Stimulated activated CD8-positive, alpha-beta memory T cell treated with anti-CD3 and anti-CD28 coated beads, Interleukin-4, amount 100 ng/mL, for 48 hours (primary cell): ENCODE measurements around the gene KRTAP10-4.

Experiments
- DNase-seq: peaks from one replicate; pipeline ENCODE4 v3.0.0-alpha.2; 2020

KRTAP10-4 gene

DNA sequence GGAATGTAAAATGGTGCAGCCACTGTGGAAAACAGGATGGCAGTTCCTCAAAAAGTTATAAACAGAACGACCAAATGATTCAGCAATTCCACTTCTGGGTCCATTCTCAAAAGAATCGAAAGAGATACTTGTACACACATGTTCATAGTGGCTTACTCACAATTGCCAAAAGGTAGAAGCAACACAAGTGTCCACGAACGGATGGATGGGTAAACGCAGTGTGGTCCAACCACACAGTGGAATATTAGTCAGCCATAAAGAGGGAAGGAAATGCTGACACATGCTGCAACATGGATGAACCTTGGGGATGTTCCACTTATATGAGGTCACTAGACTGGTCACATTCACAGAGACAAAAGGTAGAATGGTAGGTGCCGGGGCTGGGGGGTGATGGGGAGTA is 38.8 kb upstream of the KRTAP10-4 start:
- DNase-seq = no peak

DNA sequence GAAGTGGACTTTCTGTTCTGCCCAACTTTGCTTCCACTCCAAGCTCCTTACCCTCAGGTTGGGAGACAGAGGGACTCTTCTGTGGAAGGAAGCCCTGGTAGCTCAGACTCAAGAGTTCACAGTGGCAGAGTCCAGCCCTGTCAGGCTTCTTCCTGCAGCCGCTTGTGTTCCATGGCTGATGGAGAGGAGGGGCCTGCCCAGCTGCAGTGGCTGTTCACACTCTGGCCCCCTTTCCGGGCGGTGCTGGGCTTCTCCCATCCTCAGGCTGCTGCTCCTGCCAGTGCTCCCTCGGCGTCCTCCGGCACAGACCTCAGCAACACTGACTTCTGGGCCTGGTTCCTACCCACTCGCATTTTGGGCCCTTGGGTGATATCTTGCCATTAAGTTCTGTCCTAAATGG is 37.6 kb upstream of the KRTAP10-4 start:
- no peak for DNase-seq

DNA sequence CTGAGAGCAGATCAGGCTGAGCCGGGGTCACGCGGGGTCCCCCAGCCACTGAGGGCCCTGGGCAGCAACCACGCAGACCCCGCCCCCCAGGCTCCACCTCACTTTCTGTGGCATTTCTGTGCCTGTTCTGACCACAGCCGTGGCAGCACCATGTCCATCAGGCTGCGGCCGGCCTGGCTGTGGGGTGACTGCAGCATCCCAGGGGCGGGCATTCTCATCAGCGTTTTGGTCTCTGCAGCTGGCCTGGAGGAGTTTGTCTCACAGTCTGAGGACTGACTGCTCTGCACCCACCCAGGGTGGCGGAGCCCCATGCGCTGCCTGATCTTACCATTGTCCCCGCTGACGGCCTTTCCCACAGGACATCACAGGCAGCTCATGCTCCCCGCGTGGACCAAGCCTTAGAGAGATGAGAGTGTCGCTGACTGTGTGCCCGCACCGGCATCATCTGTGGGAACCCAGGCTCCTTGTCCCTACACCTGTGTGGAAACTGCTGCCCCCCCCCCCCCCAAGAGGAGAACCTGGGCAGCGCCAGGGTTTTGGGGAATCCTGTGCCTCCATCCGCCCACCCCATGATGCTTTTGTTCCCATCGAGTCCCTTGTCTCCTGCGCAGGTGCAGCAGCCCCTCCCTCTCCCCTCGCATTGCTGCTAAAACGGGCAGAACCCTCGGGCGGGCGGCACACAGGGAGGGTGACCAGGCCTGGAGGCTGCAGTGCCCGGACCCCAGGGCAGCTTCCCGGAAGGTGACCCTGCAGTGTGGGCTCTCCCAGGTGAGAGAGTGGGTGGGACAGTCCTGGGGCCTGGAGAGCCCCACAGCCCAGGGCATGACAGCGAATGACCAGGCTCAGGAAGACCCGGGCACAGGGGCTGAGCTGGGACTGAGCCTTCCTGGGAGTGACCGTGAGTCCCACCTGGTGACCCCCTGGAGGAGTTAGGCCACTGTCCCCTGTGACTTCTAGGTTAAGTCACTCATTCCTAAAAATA is 35.3 kb upstream of the KRTAP10-4 start:
- no peak for DNase-seq

DNA sequence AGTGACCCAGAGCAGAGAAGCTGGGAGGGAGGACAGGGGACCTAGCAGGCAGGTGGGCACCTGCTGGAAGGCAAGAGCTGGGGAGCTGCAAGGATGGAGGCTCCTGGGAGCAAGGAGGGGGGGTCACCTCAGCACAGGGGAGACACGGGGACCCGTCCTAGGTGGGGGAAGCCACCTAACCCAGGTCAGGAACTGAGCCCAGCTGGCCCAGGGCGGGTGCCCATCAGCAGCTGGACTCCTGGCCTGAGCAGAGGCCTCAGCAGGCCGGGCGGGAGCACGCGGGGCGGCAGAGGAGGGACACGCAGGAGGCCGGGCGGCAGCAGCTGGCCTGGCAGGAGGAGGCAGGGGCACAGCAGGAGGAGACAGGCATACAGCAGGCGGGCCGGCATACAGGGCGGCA is 34.5 kb upstream of the KRTAP10-4 start:
- peak; percentile 12 for DNase-seq

DNA sequence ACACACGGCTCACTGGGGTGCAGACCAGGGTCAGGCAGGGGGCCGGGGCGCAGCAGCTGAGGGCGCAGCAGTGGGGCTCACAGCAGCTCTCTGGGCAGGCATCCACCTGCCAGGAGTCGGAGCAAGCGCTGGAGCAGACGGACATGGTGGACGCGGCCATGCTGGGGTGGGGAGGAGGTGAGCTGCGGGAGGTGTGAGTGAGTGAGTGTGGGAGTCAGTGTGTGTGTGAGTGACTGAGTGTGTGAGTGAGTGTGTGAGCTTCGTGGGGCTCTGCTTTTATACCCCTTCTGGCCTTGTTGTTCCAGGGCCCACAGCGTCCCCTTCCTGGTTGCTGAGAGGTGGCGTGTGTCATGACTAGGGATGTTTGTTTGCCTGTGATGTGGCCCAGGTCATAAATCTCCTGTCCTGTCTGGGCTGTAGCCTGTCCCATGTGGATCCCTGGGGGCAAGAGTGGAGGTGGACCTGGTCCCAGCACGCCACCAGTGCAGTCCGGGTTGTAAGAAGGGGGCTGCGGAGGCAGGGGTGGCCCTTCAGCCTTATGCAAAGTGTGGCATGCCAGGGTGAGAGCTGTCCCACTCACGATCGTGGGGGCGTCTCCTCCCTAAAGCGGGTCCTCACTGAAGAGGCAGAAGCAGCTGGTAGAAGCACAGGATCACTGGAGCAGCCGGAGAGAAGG is 33.4 kb upstream of the KRTAP10-4 start, which contains the start of gene KRTAP10-1:
Gene KRTAP10-1 (minus strand): TSS at position 205 of the 676 bp plus-strand sequence. CDS start 45 bp downstream, at position 160.
- DNase-seq = peak; percentile 7

DNA sequence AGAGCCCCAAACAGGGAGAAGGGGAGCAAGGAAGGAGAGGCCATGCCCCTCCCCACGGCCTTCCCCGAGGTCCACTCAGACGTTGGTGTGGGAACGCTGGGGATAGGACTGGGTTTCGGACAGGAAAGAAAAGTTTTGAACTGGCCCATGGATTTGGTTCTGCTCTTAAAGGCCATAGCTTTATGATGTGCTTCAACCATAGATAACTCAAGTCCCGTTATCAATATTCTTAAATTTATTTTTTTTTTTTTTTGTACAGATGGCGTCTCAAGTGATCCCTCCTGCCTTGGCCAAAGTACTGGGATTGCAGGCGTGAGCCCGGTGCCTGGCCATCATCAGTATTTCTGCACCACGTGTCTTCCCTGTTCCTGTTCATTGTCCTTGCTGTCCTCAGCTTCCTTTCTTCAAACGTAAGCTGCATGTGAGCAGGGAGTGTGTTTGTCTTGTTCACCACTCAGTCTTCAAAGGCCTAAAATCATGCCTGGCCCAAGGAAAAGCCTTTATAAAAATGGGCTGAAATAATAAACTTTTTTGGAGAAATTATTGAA is 32.7 kb upstream of the KRTAP10-4 start:
- no peak for DNase-seq

DNA sequence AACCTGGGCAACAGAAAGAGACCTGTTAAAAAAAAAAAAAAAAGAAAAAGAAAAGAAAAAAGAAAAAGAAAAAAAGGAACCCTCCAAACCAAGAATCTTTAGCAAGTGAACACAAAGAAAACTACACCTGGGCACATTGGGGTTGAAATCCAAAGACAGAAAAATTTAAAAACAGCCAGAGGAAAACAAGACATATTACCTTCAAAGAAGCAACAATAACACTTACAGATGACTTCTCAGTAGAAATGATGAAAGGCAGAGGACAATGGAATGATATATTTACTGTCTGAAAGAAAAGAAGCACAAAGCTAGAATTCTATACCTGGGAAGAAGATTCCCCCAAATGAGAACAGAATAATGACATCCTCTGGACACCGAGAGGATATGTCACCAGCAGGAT is 30.8 kb upstream of the KRTAP10-4 start:
- DNase-seq = no peak

DNA sequence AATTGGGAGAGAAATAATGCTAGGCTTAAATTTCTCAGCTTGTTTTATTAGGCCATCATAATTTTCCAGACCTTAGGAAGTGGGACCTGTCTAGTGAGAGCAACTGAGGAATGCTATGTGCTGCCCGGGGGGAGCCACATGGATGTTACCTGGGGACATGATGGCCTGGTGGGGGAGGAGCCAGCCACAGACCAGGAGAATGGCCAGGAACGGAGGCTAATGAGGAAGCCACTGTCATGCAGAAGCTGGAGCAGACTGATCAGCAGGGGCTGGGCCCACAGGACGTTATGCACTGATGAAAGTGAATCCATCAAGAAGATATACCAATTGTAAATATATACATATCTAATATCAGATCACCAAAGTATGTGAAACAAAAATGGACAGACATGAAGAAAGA is 29.0 kb upstream of the KRTAP10-4 start:
- peak; percentile 10 for DNase-seq

DNA sequence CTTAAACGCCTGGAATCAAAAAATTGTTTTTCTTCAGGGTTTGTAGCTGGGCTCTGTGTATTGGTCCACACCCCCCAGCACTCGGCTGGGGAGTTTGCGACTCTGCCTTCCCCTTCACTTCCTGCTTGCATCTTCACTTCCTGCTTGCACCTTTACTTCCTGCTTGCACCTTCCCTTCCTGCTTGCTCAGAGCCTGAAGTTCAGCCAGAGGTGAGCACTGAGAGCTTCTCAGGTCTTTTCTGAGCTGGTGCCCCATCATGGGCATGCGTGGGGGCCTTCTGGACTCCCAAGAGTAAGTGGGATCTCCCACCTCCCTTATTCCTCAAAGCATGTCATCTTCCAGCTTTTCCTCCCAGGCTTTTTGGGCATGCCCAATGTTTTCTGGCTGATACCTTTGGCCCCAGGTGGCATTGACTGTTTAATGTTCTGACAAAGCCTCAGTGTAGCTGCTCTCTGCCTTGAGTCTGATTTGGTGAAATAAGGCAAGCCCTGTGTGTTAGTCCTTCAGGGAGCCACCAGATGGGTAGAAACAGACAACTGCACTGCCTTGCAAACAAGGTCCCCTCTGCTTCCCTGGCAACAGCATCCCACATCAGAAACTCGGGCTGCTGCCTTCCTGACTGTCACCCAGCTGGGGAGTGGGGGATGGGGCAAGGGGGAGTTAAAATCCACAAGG is 25.7 kb upstream of the KRTAP10-4 start:
- DNase-seq = peak; percentile 35

DNA sequence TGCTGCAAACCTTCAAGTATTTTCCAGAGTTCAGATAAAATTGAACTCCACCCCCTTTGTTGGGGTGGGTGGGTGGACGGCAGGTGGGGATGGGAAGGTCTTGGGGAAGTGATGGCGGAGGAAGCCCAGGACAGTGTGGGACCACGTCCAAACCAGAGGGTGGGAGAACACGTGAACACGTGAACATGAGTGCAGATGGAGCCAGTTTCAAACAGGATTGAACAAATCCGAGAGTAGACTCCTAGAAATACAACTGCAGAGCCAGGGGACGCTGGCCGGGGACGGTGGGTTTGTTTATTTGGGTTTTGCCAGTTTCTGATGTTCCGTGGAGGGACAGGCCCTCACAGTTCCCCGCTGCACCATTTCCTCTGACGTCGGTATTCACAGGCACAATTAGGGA is 25.1 kb upstream of the KRTAP10-4 start:
- peak; percentile 12 for DNase-seq

DNA sequence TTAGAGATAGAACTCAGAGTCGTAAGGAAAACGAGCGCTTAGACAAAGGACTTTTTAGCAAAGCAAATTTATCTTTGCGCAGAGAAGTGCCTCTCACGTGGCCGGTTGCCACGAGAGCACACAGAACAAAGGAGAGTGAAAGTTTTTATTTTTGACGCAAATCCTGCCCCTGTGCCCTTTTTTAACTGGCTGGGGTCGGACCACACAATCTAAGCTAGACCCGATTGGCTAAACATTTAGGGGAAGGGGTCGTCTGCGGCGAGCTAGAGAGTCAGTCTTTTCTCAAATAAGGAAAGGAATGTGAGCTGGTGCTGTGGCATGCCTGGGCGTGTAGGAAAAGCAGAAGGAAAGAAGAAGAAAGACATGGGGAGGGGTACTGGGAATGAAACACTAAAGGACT is 24.6 kb upstream of the KRTAP10-4 start:
- no peak for DNase-seq

DNA sequence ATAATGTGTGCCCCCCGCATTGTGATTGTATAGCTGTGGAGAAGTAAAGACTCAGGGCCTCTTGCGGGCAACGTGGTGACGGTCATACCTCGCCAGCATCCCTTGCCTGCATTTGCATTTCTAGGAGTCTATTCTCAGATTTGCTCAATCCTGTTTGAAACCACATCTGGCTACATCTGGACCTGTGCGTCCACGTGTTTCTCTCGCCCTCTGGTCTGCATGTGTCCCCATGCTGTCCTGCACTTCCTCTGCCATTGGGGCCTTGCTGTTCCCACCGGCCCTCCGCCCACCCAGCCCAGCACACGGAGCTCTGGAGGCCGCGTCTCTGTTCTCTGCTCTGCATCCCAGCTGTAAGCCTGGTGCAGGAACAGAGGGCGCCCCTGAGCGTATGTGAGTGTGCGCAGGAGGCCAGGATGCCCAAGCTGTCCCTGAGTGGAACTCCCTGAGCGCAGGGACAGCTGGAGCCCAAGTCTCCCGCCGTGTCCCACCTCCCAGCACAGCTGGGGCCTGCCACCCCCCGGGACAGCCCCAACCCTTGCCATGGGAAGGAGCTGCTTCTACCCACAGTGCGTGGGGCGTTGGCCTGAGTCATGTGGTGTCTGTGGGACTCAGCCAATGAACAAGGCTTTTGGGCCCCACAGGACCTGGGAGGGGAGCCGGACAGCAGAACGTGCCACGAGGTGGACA is 23.9 kb upstream of the KRTAP10-4 start:
- peak; percentile 18 for DNase-seq

DNA sequence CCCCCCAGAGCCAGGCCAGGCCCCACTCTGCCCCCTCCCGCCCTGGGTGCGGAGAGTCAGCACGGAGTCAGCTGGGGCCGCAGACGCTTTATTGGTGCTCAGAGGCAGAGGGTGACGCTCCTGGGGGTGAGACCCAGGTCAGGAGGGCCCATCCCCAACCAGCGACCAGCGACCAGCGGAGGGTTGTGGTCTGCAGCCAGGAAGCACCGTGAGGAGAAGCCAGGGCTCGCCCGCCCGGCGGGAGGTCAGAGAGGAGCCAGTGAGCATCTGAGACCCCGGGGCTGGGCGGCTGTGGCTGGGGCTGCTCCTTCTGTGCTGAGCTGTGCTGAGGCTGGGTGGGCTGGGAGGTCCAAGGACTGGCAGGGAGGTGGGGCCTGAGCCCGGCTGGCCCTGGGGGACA is 23.2 kb upstream of the KRTAP10-4 start:
- peak; percentile 19 for DNase-seq

DNA sequence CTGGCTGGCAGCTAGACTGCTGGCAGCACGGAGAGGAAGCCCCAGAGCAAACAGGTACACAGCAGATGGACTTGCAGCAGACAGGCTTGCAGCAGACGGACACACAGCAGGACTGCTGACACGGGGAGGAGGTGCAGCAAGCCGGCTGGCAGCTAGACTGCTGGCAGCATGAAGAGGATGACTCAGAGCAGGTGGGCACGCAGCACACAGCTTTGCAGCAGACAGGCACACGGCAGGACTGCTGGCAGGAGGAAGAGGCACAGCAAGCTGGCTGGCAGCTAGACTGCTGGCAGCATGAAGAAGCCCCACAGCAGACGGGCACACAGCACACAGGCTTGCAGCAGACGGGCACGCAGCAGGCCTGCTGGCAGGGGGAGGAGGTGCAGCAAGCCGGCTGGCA is 22.7 kb upstream of the KRTAP10-4 start:
- DNase-seq = peak; percentile 19

DNA sequence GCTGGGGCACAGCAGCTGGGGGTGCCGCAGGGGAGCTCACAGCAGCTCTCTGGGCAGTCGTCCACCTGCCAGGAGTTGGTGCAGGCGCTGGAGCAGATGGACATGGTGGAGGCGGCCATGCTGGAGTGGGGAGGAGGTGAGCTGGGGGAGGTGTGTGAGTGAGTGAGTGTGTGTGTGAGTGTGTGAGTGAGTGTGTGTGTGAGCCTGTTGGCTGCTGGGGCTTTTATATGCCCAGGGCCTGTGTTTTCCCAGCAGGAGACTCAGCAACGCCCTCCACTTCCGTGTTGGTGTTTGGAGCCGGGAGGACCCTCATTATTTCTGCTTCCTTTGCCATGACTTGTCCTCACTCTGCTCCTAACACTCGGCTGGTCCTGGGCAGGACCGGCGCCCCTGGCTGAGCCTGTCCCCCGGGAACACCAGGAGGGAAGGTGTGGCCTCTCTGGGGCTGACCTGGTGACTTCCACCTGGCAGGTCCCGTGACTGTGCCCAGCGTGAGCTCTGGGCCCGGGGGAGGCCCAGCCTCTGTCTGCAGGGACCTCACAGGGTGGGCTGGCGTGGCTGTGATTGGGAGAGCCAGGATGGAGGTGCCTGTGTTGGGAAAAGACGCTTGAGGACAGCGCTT is 22.1 kb upstream of the KRTAP10-4 start, which contains the start of gene KRTAP10-2:
Gene KRTAP10-2 (minus strand): TSS at position 166 of the 622 bp plus-strand sequence. CDS start 47 bp downstream, at position 119.
- peak; percentile 17 for DNase-seq

DNA sequence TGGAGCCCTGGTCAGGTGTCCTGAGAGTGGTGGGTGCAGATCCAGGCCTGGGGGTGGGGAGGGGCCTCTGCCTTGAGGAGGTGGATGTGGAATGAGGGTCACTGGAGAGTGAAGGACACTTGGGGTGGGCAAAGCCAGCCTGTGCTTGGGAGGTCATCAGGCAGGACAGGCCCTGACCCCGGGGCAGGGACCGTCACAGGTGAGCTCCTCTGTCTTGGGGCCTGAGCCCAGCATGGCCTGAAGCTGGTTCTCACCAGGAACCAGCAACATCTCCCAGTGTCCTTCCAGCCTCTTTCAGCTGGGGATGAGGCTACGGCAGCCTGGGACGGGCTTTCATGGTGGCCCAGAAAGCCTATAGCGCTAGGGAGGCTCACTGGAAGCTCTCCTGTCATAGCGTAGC is 21.4 kb upstream of the KRTAP10-4 start:
- DNase-seq = peak; percentile 7

DNA sequence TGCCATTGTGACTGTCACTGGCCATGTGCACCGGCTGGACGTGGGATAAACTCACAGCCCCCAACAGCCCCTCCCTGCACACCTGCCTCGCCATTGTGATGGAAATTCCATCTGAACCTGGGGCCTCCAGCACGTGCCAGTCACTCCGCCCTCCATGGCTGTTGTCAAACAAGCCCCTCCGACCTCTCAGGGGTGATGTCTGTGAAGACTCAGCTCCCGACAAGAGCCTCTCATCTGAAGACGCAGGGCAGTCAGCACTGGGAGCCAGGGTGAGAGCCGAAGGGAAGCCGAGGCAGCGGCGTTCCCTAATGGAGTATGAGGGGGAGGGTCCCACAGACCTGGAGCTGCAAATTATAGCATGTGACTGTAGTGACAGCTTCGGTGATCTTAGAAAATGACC is 20.8 kb upstream of the KRTAP10-4 start:
- no peak for DNase-seq

DNA sequence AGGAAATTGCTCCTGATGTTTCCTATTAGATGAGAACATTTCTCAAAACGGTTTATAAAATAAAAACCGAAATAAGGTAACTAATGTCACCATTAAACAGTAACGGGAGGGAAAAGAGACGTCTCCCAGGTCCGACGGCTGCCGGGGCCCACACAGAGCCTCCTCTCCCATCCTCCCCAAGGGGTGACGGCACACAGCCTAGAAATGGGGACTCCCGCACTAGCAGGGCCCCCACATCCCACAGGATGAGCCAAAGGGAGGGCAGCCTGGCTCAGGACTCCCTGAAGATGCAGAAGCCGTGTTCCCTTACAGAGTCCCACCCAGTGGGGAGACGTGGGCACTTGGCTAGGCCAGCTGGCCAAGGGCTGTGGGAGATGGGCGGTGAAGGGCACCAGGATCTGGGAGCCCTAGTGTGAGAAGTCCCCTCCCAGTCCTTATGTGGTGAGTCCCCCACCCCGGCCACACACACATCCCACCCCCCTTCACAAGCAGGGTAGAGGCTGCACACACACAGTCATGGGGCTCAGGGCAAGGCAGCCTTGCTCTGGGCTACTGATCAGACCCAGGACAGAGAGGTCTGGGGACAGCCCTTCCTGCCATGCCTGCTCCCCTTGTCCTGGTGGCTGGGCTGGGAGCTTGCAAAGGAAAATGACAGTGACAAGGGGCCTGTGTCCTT is 18.2 kb upstream of the KRTAP10-4 start:
- DNase-seq = peak; percentile 9

DNA sequence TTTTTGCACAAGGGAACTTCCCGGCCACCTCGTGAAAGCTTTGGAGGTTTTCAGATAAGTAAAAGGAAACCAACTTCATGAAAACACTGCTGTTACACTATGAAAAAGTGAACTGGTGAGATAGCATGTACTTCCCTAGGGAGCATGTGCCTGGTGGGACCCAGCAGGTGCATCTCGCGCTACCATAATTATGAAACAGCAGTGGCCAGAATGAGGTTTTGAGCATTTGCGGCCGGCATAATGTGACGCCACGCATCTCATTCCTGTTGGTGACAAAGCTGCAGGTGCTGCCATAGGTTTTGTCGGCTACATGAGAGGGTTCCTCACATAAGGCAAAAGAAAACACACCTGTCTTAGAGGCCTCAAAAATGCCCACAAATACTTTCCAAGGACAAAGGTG is 16.6 kb upstream of the KRTAP10-4 start:
- peak; percentile 12 for DNase-seq

DNA sequence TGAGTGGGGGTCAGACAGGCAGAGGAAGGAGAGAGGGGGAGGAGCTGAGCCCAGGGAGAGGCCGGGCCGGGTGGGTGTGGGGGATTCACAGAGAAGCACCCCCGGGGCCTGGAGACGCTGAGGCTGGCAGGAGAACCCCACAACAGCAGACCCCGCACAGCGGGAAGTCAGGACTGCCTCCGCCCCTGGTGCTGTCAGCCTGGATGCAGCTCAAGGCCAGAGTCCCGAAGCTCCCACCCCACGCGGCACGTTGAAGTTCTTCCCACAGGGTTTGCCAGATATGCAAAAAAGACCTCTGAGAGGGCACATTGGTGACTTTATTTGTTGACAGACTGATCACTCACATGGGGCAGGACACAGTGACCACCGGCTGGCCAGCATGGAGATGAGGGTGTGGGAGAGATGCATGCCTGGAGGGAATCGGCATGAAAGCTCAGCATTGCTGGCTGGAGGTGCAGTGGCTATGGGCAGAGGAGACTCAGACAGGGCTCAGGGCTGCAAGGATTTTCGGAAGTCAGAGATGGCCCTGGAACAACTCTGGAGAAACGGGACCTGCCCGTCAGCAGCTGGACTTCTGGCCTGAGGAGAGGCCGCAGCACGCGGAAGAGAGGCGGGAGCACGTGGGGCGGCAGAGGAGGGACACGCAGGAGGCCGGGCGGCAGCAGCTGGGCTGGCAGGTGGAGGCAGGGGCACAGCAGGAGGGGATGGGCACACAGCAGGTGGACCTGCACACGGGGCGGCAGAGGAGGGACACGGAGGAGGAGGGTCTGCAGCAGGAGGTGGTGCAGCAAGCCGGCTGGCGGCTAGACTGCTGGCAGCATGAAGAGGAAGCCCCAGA is 15.8 kb upstream of the KRTAP10-4 start:
- DNase-seq = peak; percentile 8
